AG09319 (cell line): Measurements from ENCODE around the gene MARK3.

Source experiments
- DNase-seq: peaks from one replicate; pipeline ENCODE4 v3.0.0-alpha.2; 2010; ENCODE audit warnings: low read depth; ENCODE audit errors: extremely low read depth
- TF ChIP-seq, protein P1 (sequence below): IDR thresholded peaks from 2 replicates; pipeline ENCODE4 v1.5.1; 2011; ENCODE audit warnings: low read depth, mild to moderate bottlenecking, inconsistent platforms, low read length, moderate library complexity

MARK3 gene

GRCh38 chr14:103343164-103343879 lies 41.9 kb upstream of the MARK3 start:
- TF ChIP-seq, protein P1, sequence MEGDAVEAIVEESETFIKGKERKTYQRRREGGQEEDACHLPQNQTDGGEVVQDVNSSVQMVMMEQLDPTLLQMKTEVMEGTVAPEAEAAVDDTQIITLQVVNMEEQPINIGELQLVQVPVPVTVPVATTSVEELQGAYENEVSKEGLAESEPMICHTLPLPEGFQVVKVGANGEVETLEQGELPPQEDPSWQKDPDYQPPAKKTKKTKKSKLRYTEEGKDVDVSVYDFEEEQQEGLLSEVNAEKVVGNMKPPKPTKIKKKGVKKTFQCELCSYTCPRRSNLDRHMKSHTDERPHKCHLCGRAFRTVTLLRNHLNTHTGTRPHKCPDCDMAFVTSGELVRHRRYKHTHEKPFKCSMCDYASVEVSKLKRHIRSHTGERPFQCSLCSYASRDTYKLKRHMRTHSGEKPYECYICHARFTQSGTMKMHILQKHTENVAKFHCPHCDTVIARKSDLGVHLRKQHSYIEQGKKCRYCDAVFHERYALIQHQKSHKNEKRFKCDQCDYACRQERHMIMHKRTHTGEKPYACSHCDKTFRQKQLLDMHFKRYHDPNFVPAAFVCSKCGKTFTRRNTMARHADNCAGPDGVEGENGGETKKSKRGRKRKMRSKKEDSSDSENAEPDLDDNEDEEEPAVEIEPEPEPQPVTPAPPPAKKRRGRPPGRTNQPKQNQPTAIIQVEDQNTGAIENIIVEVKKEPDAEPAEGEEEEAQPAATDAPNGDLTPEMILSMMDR, result no peak
- DNase-seq, result no peak

DNA sequence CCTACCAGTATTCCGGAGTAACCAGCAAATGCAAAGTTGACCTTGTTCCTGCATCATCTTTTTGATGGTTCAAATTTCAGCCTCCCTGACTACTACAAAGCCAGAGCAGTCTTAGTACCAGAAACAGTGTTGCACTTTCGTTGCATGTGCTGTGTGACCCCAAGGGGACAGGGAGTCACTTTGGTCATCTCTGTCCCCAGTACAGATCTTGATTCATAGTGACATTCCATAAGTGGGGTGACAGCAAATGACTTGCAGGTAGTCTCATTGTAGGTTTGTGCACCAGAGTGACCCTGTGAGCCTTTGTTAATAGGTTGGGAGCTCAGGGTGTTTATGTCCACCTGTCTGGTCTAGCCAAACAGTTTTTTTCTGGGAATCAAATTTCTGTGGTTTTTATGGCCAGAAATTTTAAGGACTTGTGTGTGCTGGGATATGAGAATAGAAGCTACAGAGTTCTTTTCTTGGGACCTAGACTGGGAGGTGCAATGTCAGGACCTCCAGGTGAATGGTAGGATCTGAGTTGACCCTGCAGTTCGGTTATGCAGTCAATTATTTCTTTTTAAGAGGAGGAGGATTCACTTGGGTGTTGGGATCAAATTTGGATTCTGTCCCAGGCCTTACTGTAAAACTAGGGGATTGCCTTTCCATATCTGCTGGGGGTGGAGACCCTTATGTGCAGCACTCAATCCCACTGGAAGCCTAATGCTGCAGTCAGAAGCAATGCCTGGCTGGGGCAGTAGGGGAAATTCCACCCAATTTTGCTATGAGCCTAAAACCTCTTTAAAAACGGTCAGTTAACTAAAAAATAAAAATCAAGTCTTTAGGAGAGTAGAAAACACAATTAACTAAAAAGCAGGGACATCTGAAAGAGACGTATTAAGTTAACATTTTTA lies 41.1 kb upstream of the MARK3 start:
- TF ChIP-seq, protein P1, result no peak
- no peak for DNase-seq

DNA sequence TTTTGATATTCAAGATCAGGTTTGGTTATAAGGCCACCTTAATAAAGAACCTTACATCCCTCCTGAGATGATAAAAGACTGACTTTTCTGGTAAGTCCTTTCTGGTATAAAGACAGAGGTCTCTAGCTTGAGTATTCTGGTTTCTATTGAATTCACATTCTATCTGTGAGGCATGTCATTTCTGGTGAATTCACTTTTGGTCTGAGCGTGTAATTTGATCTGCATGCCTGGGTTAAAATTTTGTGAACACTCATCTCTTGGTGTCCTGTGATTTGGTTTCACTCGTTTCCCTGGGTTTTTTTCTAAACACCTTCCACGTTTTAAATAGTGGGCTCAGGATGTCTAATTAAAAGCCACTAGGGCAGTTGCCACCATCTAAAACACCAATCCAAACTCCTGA lies 38.9 kb upstream of the MARK3 start:
- TF ChIP-seq, protein P1, result no peak
- no peak for DNase-seq

GRCh38 chr14:103347091-103347815 lies 38.0 kb upstream of the MARK3 start:
- TF ChIP-seq, protein P1, result no peak
- DNase-seq, result no peak

DNA sequence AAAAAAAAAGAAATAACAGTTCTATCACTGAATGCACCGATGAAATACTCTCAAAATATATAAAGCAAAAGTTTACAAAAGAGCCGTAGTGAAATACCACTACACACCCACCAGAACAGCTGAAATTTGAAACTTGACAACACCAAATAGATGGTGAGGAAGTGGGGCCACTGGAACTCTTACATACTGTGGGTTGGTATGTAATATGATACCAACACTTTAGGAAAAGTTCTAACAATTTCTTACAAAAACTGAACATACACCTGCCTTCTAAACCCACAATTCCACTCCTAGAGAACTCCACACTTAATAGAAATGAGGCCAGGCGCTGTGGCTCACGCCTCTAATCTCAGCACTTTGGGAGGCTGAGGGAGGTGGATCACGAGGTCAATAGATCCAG lies 37.1 kb upstream of the MARK3 start:
- TF ChIP-seq, protein P1, result no peak
- DNase-seq, result no peak

GRCh38 chr14:103349982-103350381 lies 35.2 kb upstream of the MARK3 start:
- TF ChIP-seq, protein P1, result no peak
- no peak for DNase-seq
